HepG2 (cell line): ENCODE data around the gene TBC1D24. TPM values are rescaled to one million over a fixed set of nuclear protein-coding genes. Genes with fewer than 3 reads are reported as not detected.

Experiments
- ARID2 ChIP-seq: sonication (generic); formaldehyde crosslinking; IDR thresholded peaks from 2 replicates; pipeline ENCODE4 v1.8.1; 2022; ENCODE audit warnings: mild to moderate bottlenecking, missing genetic modification reagents, borderline replicate concordance
- NFE2 ChIP-seq: sonication (generic); formaldehyde crosslinking; IDR thresholded peaks from 2 replicates; pipeline ENCODE4 v1.4.0; 2020; ENCODE audit warnings: missing genetic modification reagents
- YEATS2 ChIP-seq: sonication (generic); formaldehyde crosslinking; IDR thresholded peaks from 2 replicates; pipeline ENCODE4 v1.4.0; 2020; ENCODE audit warnings: missing genetic modification reagents, borderline replicate concordance
- ZNF10 ChIP-seq: sonication (generic); formaldehyde crosslinking; IDR thresholded peaks from 2 replicates; pipeline ENCODE4 v1.4.0; 2020; ENCODE audit warnings: mild to moderate bottlenecking, low read depth, missing genetic modification reagents, borderline replicate concordance
- ZNF547 ChIP-seq: sonication (generic); formaldehyde crosslinking; IDR thresholded peaks from 2 replicates; pipeline ENCODE4 v1.5.1; 2020; ENCODE audit warnings: mild to moderate bottlenecking, missing genetic modification reagents
- ZNF614 ChIP-seq: IDR thresholded peaks from 2 replicates; pipeline ENCODE4 v1.6.1; 2018; ENCODE audit warnings: missing biosample characterization, missing genetic modification reagents, inconsistent platforms, borderline replicate concordance
- polyA plus RNA-seq, 8 experiments: library from polyadenylated mRNA; depleted of rRNA in 3 of 8; stranded (reverse) in 7 of 8; unstranded in 1 of 8; fragments of >200 nt; fragmentation: Illumina TruSeq in 4 of 8; extraction: Trizol in 4 of 8; gene quantifications; 2 replicates each; pipeline versions ENCODE4 v1.2.1 to v1.2.3, GENCODE V29; 2011 to 2016; ENCODE audit warnings: low read depth in 4 of 8, missing spikeins in 1 of 8, mixed read lengths in 1 of 8; ENCODE audit not compliant: insufficient read depth in 1 of 8
- total RNA-seq, 5 experiments: library from RNA; depleted of rRNA; stranded (reverse); fragments of >200 nt; fragmentation: Illumina TruSeq; extraction: Trizol; gene quantifications; 2 replicates each; pipeline ENCODE4 v1.2.3, GENCODE V29; 2016; ENCODE audit warnings: low read depth in 1 of 5
- TF ChIP-seq, protein P1 (sequence below): sonication (generic); formaldehyde crosslinking; IDR thresholded peaks from 2 replicates; pipeline ENCODE4 v1.4.0; 2020; ENCODE audit warnings: mild to moderate bottlenecking, missing genetic modification reagents
- TF ChIP-seq, protein P2 (sequence below): sonication (generic); formaldehyde crosslinking; IDR thresholded peaks from one replicate; pipeline ENCODE4 v1.5.1; 2020; ENCODE audit warnings: mild to moderate bottlenecking, missing genetic modification reagents; ENCODE audit errors: not compliant biosample characterization

The TBC1D24 gene
- total and polyA plus RNA-seq, 2 of the 13 experiments (the other 11 are each of a cell fraction or from before 2014, with no cell fraction given) = 7.7 to 13.7 TPM

GRCh38 chr16:2531371-2531695, 56.4 kb downstream of the TBC1D24 start, which contains the start of gene CEMP1 (continued):
- TF ChIP-seq, protein P1, sequence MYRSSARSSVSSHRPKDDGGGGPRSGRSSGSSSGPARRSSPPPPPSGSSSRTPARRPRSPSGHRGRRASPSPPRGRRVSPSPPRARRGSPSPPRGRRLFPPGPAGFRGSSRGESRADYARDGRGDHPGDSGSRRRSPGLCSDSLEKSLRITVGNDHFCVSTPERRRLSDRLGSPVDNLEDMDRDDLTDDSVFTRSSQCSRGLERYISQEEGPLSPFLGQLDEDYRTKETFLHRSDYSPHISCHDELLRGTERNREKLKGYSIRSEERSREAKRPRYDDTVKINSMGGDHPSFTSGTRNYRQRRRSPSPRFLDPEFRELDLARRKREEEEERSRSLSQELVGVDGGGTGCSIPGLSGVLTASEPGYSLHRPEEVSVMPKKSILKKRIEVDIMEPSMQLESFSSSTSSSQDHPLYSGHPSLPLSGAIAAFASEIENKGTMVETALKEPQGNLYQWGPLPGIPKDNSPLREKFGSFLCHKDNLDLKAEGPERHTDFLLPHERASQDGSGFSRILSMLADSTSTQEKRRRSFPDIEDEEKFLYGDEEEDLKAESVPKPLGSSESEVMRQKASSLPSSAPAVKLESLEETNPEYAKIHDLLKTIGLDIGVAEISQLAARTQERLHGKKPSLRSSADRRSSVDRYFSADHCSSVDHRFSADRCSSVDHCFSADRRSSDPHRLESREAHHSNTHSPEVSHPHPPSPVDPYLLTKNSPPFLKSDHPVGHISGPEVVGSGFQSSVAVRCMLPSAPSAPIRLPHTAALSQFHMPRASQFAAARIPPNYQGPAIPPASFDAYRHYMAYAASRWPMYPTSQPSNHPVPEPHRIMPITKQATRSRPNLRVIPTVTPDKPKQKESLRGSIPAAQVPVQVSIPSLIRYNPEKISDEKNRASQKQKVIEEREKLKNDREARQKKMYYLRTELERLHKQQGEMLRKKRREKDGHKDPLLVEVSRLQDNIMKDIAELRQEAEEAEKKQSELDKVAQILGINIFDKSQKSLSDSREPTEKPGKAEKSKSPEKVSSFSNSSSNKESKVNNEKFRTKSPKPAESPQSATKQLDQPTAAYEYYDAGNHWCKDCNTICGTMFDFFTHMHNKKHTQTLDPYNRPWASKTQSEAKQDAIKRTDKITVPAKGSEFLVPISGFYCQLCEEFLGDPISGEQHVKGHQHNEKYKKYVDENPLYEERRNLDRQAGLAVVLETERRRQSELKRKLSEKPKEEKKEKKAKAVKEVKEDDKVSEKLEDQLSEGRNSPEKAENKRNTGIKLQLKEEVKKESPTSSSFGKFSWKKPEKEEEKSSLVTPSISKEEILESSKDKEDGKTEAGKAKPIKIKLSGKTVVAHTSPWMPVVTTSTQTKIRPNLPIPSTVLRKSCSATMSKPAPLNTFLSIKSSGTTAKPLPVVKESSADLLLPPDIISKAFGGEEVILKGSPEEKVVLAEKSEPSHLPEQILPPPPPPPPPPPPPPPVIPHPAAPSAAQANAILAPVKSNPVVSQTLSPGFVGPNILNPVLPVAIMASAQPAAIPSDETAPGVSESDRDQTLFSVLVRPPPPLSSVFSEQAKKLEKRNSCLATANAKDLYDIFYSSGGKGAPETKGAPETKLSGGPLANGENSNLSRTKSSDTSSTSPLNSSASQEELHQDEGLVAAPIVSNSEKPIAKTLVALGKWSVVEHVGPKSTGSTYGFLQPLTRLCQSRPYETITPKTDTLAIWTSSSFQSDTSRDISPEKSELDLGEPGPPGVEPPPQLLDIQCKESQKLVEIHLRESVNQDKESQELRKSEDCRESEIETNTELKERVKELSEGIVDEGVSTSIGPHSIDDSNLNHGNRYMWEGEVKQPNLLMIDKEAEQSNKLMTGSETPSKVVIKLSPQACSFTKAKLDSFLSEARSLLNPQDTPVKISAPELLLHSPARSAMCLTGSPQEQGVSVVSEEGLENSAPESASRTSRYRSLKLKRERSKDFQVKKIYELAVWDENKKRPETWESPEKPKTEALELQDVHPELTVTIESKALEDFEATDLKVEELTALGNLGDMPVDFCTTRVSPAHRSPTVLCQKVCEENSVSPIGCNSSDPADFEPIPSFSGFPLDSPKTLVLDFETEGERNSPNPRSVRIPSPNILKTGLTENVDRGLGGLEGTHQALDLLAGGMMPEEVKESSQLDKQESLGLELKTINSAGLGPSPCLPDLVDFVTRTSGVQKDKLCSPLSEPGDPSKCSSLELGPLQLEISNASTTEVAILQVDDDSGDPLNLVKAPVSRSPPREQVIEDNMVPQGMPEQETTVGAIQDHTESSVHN (CRISPR knock-in tag) = no peak
- TF ChIP-seq ZNF10 (CRISPR knock-in tag) = no peak
- no peak for TF ChIP-seq ZNF614
- TF ChIP-seq NFE2 (CRISPR knock-in tag) = no peak
- no peak for TF ChIP-seq YEATS2 (CRISPR knock-in tag)
- TF ChIP-seq, protein P2, sequence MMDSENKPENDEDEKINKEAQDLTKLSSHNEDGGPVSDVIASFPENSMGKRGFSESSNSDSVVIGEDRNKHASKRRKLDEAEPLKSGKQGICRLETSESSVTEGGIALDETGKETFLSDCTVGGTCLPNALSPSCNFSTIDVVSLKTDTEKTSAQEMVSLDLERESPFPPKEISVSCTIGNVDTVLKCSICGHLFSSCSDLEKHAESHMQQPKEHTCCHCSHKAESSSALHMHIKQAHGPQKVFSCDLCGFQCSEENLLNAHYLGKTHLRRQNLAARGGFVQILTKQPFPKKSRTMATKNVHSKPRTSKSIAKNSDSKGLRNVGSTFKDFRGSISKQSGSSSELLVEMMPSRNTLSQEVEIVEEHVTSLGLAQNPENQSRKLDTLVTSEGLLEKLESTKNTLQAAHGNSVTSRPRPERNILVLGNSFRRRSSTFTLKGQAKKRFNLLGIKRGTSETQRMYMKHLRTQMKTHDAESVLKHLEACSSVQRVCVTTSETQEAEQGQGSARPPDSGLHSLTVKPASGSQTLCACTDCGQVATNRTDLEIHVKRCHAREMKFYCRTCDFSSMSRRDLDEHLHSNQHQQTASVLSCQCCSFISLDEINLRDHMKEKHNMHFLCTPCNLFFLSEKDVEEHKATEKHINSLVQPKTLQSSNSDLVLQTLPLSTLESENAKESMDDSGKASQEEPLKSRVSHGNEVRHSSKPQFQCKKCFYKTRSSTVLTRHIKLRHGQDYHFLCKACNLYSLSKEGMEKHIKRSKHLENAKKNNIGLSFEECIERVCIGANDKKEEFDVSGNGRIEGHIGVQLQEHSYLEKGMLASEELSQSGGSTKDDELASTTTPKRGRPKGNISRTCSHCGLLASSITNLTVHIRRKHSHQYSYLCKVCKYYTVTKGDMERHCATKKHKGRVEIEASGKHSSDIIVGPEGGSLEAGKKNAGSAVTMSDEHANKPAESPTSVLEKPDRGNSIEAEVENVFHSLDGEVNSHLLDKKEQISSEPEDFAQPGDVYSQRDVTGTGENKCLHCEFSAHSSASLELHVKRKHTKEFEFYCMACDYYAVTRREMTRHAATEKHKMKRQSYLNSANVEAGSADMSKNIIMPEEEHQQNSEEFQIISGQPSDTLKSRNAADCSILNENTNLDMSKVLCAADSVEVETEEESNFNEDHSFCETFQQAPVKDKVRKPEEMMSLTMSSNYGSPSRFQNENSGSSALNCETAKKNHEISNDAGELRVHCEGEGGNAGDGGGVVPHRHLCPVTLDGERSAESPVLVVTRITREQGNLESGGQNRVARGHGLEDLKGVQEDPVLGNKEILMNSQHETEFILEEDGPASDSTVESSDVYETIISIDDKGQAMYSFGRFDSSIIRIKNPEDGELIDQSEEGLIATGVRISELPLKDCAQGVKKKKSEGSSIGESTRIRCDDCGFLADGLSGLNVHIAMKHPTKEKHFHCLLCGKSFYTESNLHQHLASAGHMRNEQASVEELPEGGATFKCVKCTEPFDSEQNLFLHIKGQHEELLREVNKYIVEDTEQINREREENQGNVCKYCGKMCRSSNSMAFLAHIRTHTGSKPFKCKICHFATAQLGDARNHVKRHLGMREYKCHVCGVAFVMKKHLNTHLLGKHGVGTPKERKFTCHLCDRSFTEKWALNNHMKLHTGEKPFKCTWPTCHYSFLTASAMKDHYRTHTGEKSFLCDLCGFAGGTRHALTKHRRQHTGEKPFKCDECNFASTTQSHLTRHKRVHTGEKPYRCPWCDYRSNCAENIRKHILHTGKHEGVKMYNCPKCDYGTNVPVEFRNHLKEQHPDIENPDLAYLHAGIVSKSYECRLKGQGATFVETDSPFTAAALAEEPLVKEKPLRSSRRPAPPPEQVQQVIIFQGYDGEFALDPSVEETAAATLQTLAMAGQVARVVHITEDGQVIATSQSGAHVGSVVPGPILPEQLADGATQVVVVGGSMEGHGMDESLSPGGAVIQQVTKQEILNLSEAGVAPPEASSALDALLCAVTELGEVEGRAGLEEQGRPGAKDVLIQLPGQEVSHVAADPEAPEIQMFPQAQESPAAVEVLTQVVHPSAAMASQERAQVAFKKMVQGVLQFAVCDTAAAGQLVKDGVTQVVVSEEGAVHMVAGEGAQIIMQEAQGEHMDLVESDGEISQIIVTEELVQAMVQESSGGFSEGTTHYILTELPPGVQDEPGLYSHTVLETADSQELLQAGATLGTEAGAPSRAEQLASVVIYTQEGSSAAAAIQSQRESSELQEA (CRISPR knock-in tag) = no peak
- TF ChIP-seq ZNF547 (CRISPR knock-in tag) = no peak
- no peak for TF ChIP-seq ARID2 (CRISPR knock-in tag)
